ENCODE data around the gene PNMA8C. TPM values are rescaled to one million over a fixed set of nuclear protein-coding genes. Genes with fewer than 3 reads are reported as not detected.

Gene PNMA8C
- total RNA-seq, 1 donor from 2014 or later, result 0.53 TPM

DNA sequence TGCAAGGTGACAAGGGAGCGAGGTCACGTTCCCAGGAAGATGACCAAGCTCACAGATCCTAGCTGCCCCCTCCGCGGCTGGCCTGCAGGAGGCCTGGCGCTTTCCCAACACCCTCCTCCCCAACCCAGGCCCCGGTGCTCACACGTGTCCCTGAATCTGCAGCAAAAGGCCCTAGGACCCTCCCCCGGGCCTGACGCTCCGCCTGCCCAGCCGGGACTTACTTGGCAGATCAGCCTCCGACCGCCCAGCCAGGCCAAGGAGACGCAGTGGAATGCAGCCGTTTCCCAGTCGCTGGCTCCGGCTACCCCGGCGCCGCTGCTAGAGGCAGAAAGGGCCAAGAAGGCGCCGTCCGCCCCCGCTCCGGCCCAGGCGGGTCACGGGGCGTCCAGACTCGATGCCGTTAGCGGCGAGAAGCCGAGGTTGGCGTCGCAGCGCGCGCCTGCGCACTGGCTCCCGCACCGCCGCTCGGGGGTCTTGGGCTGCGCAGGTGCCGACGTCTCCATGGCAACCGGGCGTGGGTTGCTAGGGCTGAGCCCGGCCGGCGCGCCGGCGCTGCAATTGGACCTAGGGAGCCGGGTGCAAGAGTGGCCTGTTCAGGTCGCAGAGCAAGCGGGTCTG is 42.5 kb upstream of the PNMA8C start, which contains the start of gene PNMA8A:
PNMA8A (minus strand) TSS at position 448 of the 618 bp plus-strand sequence. CDS start 528 bp downstream, outside the sequence.
- Histone ChIP-seq H3K9me3 (no peaks in the 10 kb centered on the region), H3K27ac (peak within 1 kb of the TSS; percentile 94 to 96), H3K4me1 (peaks cover 8 to 45% of the 10 kb centered on the region in 2 donors), H3K27me3 (no peaks in the 10 kb centered on the region), H3K4me3 (peak within 1 kb of the TSS; percentile 56 to 61), H3K36me3 (no peaks in the 10 kb centered on the region)
- intact Hi-C loops (cut with DNase I), result loop anchor here (5.0 kb wide), 1 partner anchor 59 kb away; the partner anchor contains the start of gene CCDC8
- TF ChIP-seq, protein P1, sequence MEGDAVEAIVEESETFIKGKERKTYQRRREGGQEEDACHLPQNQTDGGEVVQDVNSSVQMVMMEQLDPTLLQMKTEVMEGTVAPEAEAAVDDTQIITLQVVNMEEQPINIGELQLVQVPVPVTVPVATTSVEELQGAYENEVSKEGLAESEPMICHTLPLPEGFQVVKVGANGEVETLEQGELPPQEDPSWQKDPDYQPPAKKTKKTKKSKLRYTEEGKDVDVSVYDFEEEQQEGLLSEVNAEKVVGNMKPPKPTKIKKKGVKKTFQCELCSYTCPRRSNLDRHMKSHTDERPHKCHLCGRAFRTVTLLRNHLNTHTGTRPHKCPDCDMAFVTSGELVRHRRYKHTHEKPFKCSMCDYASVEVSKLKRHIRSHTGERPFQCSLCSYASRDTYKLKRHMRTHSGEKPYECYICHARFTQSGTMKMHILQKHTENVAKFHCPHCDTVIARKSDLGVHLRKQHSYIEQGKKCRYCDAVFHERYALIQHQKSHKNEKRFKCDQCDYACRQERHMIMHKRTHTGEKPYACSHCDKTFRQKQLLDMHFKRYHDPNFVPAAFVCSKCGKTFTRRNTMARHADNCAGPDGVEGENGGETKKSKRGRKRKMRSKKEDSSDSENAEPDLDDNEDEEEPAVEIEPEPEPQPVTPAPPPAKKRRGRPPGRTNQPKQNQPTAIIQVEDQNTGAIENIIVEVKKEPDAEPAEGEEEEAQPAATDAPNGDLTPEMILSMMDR (IDR thresholded peaks at IDR 0.05), result peak in 1 of 3 experiments; percentile 14
- peak; percentile 55 to 93 for DNase-seq (ENCODE audit: low spot score in 2 of 2)

DNA sequence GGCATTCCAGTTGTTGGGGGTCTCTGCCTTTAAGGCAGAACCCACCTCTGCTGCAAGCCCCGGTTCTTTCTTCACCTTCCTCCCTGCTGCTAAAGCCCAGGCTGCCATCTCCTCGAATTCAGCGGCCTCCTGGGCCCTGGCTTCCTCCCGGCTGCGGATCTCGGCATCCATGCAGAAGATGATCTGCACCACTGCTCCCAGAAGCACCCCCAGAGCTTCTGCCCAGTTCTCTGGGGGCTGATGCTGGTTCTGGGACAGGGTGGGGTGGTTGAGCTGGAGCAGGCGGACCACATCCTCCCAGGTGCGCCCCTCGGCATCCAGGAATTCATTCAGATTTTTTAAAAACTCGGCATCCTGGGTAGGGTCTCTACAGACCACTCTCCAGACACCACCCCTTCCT is 41.6 kb upstream of the PNMA8C start:
- TF ChIP-seq, protein P1 (IDR thresholded peaks at IDR 0.05), result no peak
- peaks cover 8 to 37% of the 10 kb centered on the region in 2 donors for H3K4me1 ChIP-seq
- H3K4me3 ChIP-seq, result no peak overlapping the region
- no peak for DNase-seq (ENCODE audit: low spot score in 2 of 2)
- peak overlapping the region; percentile 94 to 96 for H3K27ac ChIP-seq
- no peaks in the 10 kb centered on the region for H3K9me3 ChIP-seq
- intact Hi-C loops (cut with DNase I), result loop anchor here (5.0 kb wide), 1 partner anchor 58 kb away; the partner anchor contains the start of gene CCDC8
- H3K27me3 ChIP-seq, result no peaks in the 10 kb centered on the region
- H3K36me3 ChIP-seq, result no peaks in the 10 kb centered on the region

DNA sequence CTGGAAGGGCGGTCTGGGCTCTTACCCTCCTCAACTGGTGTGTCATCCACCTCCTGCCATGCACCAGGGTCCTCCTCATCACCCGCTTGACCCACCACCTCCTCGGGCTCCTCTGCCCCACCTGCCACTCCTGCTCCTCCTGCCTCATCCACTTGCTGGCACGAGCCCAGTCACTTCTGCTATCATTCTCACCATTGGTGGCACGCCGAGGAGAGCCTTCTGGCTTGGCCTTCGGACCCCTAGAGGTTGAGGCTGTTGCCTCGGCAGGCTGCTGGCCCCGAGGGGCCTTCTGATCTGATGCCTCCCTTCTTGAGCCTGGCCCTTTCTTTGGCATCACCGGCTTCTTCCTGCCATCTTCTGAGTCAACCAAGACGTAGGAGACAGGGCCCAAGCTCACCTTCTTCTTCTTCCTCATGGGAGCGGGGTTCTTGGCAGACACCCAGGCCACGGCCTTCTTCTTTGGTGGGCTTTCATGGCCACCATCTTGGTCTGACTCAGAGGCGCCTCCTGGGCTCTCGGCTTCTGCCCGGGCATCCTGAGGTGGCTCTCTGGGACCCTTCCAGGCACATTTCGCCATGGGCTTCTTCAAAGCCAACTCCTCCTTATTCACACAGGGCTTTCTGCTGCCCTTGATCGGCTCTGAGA is 40.9 kb upstream of the PNMA8C start:
- intact Hi-C loops (cut with DNase I), result loop anchor here (5.0 kb wide), 1 partner anchor 57 kb away; the partner anchor contains the start of gene CCDC8
- Histone ChIP-seq H3K4me3 (no peak overlapping the region), H3K36me3 (no peaks in the 10 kb centered on the region), H3K27me3 (no peaks in the 10 kb centered on the region), H3K9me3 (no peaks in the 10 kb centered on the region), H3K4me1 (peaks cover 8 to 37% of the 10 kb centered on the region in 2 donors), H3K27ac (peak overlapping the region; percentile 94 to 96)
- no peak for DNase-seq (ENCODE audit: low spot score in 2 of 2)
- TF ChIP-seq, protein P1 (IDR thresholded peaks at IDR 0.05), result no peak

DNA sequence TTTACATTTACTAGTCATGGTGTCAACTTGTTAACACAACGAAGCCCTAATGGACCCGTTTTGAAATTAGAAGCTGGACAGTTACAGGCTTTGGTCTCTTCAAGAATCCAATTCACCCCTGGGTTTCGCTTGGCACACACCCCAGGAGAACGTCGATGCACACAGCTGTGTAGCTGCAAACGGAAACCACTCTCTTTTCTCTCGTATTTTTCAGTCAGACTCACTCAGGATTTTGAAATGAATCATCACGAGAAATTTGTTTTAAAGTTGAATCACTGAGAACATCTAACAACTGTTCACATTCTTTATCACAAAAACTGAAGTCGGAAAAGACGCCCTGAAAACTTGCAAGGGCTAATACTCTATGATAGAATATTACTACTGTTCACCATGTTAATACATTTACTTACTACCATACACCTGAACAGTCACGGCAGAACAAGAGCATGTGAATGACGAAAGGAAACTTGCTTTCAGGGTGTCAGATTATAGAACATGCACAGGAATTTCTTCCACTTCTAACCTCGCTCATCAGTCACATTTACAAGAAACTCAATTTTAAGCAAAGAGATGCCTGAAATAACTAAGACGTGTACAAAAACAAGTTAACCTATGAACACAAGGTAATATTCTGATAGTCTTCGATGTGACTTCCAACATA is 37.9 kb upstream of the PNMA8C start:
- DNase-seq (ENCODE audit: low spot score in 2 of 2), result peak in 1 of 2 donors; percentile 81
- intact Hi-C loops (cut with DNase I), result no loop called here
- Histone ChIP-seq H3K4me1 (peaks cover 6 to 16% of the 10 kb centered on the region in 2 donors), H3K4me3 (peak overlapping the region in 1 of 2 donors; percentile 40), H3K36me3 (no peaks in the 10 kb centered on the region), H3K27ac (peak overlapping the region; percentile 61 to 66), H3K9me3 (no peaks in the 10 kb centered on the region), H3K27me3 (no peaks in the 10 kb centered on the region)
- TF ChIP-seq, protein P1 (IDR thresholded peaks at IDR 0.05), result no peak

DNA sequence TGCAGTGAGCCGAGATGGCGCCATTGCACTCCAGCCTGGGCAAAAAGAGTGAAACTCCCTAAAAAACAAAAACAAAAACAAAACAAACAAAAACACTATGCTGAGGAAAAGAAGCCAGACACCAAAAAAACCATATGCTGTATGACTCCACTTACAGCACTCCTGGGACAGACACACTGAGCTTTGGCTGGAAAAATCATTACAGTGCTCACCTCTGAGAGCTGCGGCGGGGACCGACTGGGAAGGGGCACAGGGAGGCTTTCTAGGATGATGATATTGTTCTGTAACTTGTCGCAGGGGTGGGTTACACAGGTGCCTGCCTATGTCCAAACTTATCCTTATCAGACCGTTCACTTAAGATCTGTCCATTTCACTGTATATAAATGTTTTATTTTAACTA is 34.8 kb upstream of the PNMA8C start:
- no peak for DNase-seq (ENCODE audit: low spot score in 2 of 2)
- H3K4me1 ChIP-seq, result no peaks in the 10 kb centered on the region
- H3K27me3 ChIP-seq, result no peaks in the 10 kb centered on the region
- no peak overlapping the region for H3K4me3 ChIP-seq
- H3K27ac ChIP-seq, result no peak overlapping the region
- TF ChIP-seq, protein P1 (IDR thresholded peaks at IDR 0.05), result no peak
- H3K36me3 ChIP-seq, result no peaks in the 10 kb centered on the region
- no peaks in the 10 kb centered on the region for H3K9me3 ChIP-seq
- intact Hi-C loops (cut with DNase I), result no loop called here
